ENCODE data around the gene CHTF18.

CHTF18 gene

DNA sequence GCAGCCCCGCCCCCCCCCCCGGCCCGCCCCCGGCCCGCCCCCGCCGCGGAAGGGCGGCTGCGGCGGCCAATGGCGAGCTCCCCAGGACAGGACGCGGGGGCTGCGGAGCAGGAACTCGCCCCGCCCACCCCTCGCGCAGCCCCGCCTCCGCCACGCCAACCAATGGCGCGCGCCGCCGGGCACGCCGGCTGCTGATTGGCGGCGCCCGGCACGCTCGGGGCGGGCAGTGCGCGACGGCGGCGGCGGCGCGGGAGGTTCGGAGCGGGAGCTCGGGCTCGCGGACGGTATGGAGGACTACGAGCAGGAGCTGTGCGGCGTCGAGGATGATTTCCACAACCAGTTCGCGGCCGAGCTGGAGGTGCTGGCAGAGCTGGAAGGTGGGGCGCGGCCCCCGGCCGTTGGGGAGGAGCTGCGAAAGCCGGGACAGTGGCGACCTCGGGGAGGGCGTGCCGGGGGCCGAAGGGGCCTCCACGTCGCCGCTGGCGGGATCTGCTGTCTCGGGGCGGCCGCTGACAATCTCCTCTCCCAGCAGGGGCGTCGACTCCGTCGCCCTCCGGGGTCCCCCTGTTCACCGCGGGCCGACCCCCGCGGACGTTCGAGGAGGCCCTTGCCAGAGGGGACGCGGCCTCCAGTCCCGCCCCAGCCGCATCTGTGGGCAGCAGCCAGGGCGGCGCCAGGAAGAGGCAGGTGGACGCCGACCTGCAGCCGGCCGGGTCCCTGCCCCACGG, at the start of gene CHTF18:
CHTF18 (plus strand) TSS at position 222 of the 728 bp plus-strand sequence; CDS start at position 287, 65 bp downstream.
- Histone ChIP-seq H3K27me3 (ENCODE audit: low read length) (no peaks in the 10 kb centered on the region), H3K4me2 (ENCODE audit: low read depth, low read length, poor library complexity, severe bottlenecking) (peak within 1 kb of the TSS; percentile 66), H3K27ac (ENCODE audit: low read depth, low read length) (peak within 1 kb of the TSS; percentile 40), H3K4me3 (ENCODE audit: insufficient read depth, low read length, poor library complexity, severe bottlenecking) (peak within 1 kb of the TSS; percentile 89), H3K9me2 (replicated peaks; ENCODE audit: insufficient read depth, low read length) (no peaks in the 10 kb centered on the region), H2AFZ (ENCODE audit: low read depth, low read length, severe bottlenecking) (peak within 1 kb of the TSS; percentile 80), H3K9me3 (ENCODE audit: insufficient read depth, low read length) (no peaks in the 10 kb centered on the region), H3K9ac (ENCODE audit: low read length) (peak within 1 kb of the TSS; percentile 98), H4K20me1 (ENCODE audit: low read depth, low read length) (no peaks in the 10 kb centered on the region), H3K36me3 (ENCODE audit: low read length) (no peaks in the 10 kb centered on the region), H3F3A (ENCODE audit: insufficient read depth) (no peaks in the 10 kb centered on the region), H3K79me2 (ENCODE audit: insufficient read depth, low read length) (peaks cover 23% of the 10 kb centered on the region)
- no peak for TF ChIP-seq EZH2phosphoT487 (conservative IDR thresholded peaks at IDR 0.05; ENCODE audit: low read length)
- TF ChIP-seq, protein P1, sequence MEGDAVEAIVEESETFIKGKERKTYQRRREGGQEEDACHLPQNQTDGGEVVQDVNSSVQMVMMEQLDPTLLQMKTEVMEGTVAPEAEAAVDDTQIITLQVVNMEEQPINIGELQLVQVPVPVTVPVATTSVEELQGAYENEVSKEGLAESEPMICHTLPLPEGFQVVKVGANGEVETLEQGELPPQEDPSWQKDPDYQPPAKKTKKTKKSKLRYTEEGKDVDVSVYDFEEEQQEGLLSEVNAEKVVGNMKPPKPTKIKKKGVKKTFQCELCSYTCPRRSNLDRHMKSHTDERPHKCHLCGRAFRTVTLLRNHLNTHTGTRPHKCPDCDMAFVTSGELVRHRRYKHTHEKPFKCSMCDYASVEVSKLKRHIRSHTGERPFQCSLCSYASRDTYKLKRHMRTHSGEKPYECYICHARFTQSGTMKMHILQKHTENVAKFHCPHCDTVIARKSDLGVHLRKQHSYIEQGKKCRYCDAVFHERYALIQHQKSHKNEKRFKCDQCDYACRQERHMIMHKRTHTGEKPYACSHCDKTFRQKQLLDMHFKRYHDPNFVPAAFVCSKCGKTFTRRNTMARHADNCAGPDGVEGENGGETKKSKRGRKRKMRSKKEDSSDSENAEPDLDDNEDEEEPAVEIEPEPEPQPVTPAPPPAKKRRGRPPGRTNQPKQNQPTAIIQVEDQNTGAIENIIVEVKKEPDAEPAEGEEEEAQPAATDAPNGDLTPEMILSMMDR (IDR thresholded peaks at IDR 0.05; ENCODE audit: insufficient read depth, low read length, poor library complexity, severe bottlenecking) = no peak

DNA sequence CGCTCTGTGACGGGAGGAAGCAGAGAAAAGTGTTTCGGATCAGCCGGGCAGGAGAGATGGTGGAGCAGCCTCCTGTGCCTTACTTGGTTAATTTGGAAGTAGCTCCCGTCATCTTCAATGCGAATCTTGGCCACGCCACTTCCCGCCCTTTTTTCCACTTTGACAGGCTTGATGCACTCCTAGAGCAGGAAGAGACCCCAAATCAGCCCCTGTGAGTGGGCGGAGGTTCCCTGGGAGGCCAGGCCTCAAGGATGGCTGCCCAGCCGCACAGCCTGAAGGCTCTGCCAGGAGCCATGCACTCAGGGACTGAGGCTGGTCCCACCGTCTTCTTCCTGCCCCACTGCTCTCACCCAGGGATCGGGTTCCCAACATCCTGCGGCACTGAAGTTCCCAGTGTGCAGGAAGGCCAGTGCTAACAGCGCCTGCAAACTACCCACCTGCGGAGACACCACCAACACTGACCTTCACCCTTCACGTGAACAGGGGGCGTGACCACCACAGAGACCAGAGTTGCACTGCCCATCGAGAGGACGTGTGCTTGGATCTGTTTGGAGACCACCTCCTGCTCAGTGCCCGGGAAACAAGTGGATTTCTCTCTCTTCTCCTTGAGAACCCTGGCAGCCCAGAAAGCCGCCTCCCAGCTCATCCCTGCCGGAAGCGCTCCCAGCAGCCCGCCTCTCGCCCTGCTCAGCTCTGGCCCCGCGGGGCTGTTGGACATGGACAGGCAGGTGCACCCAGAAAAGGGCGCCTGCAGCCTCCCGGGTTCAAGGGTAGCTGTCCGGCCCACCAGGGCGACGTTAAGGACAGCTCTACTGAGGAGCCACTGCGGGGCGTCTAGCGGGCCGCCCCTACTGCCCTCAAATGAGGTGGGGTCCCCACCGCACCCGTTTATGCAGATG, 48.6 kb upstream of the CHTF18 start:
- Histone ChIP-seq H2AFZ (ENCODE audit: low read depth, low read length, severe bottlenecking) (no peak overlapping the region), H3K9me3 (ENCODE audit: insufficient read depth, low read length) (no peaks in the 10 kb centered on the region), H4K20me1 (ENCODE audit: low read depth, low read length) (no peaks in the 10 kb centered on the region), H3K27me3 (ENCODE audit: low read length) (no peaks in the 10 kb centered on the region), H3K4me3 (ENCODE audit: insufficient read depth, low read length, poor library complexity, severe bottlenecking) (peak overlapping the region; percentile 96), H3K36me3 (ENCODE audit: low read length) (no peaks in the 10 kb centered on the region), H3K27ac (ENCODE audit: low read depth, low read length) (peak overlapping the region; percentile 95), H3K9me2 (replicated peaks; ENCODE audit: insufficient read depth, low read length) (no peaks in the 10 kb centered on the region), H3F3A (ENCODE audit: insufficient read depth) (peaks cover 13% of the 10 kb centered on the region), H3K79me2 (ENCODE audit: insufficient read depth, low read length) (peaks cover 9% of the 10 kb centered on the region; the same call in 1 of the 2 replicates), H3K9ac (ENCODE audit: low read length) (peak overlapping the region; percentile 95), H3K4me2 (ENCODE audit: low read depth, low read length, poor library complexity, severe bottlenecking) (peak overlapping the region; percentile 84)
- TF ChIP-seq EZH2phosphoT487 (conservative IDR thresholded peaks at IDR 0.05; ENCODE audit: low read length) = no peak
- TF ChIP-seq, protein P1 (IDR thresholded peaks at IDR 0.05; ENCODE audit: insufficient read depth, low read length, poor library complexity, severe bottlenecking) = no peak

DNA sequence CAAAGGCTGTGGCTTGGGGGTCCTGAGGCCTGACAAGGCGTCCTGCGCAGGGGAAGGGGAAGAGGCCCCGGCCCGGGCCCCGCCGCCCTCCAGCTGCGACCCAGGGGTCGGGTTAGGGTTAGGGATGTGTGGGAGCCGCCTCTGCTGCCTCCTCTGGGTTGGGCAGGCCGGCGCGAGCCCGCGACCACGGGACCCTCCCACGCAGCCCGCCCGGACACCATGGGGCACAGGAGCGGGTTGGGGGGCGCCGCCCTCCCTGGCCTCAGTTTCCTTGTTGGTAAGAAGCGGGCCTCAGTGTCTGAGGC, 48.0 kb upstream of the CHTF18 start:
- no peak for TF ChIP-seq EZH2phosphoT487 (conservative IDR thresholded peaks at IDR 0.05; ENCODE audit: low read length)
- TF ChIP-seq, protein P1 (IDR thresholded peaks at IDR 0.05; ENCODE audit: insufficient read depth, low read length, poor library complexity, severe bottlenecking) = no peak
- H3K79me2 ChIP-seq (ENCODE audit: insufficient read depth, low read length) = peaks cover 9% of the 10 kb centered on the region; the same call in 1 of the 2 replicates
- no peaks in the 10 kb centered on the region for H3K9me2 ChIP-seq (replicated peaks; ENCODE audit: insufficient read depth, low read length)
- peak overlapping the region; percentile 84 for H3K4me2 ChIP-seq (ENCODE audit: low read depth, low read length, poor library complexity, severe bottlenecking)
- H3F3A ChIP-seq (ENCODE audit: insufficient read depth) = peaks cover 13% of the 10 kb centered on the region
- H3K9me3 ChIP-seq (ENCODE audit: insufficient read depth, low read length) = no peaks in the 10 kb centered on the region
- no peaks in the 10 kb centered on the region for H3K36me3 ChIP-seq (ENCODE audit: low read length)
- H4K20me1 ChIP-seq (ENCODE audit: low read depth, low read length) = no peaks in the 10 kb centered on the region
- peak overlapping the region; percentile 61 for H3K27ac ChIP-seq (ENCODE audit: low read depth, low read length)
- no peaks in the 10 kb centered on the region for H3K27me3 ChIP-seq (ENCODE audit: low read length)
- peak overlapping the region; percentile 96 for H3K4me3 ChIP-seq (ENCODE audit: insufficient read depth, low read length, poor library complexity, severe bottlenecking)
- peak overlapping the region; percentile 95 for H3K9ac ChIP-seq (ENCODE audit: low read length)
- H2AFZ ChIP-seq (ENCODE audit: low read depth, low read length, severe bottlenecking) = no peak overlapping the region
